Activated T-cell treated with anti-CD3 and anti-CD28 coated beads for 1 hour (primary cell): Measurements from ENCODE around the gene SLBP.

Source experiments
- DNase-seq: peaks from one replicate; pipeline ENCODE4 v3.0.0-alpha.2; 2020; ENCODE audit warnings: low read depth

SLBP gene

GRCh38 chr4:1651609-1652008 lies 60.5 kb downstream of the SLBP start:
- DNase-seq, result no peak

GRCh38 chr4:1648962-1649361 lies 63.2 kb downstream of the SLBP start:
- DNase-seq, result no peak

- no peak for DNase-seq
Measured at GRCh38 chr4:1647432-1647831, 64.7 kb downstream of the SLBP start.

- no peak for DNase-seq
Measured at GRCh38 chr4:1646690-1647089, 65.4 kb downstream of the SLBP start.

GRCh38 chr4:1644891-1645657 lies 67.0 kb downstream of the SLBP start:
- no peak for DNase-seq

- no peak for DNase-seq
Measured at GRCh38 chr4:1643971-1644735, 68.0 kb downstream of the SLBP start.
